GM12878 (cell line): Measurements from ENCODE around the gene STX16.

Experiments
- TF ChIP-seq, protein P1 (sequence below): IDR thresholded peaks from 2 replicates; pipeline ENCODE4 v1.6.1; 2012; ENCODE audit warnings: mild to moderate bottlenecking, low read depth, low read length
- TF ChIP-seq, protein P2 (sequence below), 3 experiments: IDR thresholded peaks in 2 of 3; conservative IDR thresholded peaks in 1 of 3; 2 replicates each; pipeline ENCODE4 v1.5.1; 2011; ENCODE audit warnings: low read depth in 3 of 3, low read length in 3 of 3, mild to moderate bottlenecking in 3 of 3, control low read depth in 2 of 3, moderate library complexity in 2 of 3, inconsistent platforms in 1 of 3, mixed read lengths in 1 of 3; ENCODE audit not compliant: control insufficient read depth in 2 of 3, insufficient read depth in 1 of 3; ENCODE audit errors: extremely low read depth in 1 of 3

DNA sequence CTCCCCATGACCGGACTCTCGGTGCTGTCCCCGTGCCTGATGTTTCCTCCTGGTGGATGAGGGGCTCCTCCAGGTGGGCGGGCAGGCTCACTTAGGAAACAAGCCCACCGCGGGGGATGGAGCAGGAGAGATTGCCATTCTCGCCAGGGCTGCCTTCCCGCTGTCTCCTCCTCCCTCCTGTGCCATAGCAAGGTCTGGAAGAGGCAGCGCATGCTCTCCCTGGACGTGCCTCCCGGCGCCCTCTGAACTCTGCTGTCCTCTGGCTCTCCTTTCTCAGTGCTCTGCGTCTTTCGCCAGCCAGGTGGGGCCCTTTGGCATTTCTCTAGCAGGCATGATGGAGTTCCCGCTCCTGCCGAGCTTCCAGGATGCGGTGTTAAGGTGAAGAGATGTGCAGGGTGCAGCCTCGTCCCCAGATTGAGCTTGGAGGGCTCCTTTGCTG is 24.1 kb downstream of the STX16 start:
- TF ChIP-seq, protein P1, sequence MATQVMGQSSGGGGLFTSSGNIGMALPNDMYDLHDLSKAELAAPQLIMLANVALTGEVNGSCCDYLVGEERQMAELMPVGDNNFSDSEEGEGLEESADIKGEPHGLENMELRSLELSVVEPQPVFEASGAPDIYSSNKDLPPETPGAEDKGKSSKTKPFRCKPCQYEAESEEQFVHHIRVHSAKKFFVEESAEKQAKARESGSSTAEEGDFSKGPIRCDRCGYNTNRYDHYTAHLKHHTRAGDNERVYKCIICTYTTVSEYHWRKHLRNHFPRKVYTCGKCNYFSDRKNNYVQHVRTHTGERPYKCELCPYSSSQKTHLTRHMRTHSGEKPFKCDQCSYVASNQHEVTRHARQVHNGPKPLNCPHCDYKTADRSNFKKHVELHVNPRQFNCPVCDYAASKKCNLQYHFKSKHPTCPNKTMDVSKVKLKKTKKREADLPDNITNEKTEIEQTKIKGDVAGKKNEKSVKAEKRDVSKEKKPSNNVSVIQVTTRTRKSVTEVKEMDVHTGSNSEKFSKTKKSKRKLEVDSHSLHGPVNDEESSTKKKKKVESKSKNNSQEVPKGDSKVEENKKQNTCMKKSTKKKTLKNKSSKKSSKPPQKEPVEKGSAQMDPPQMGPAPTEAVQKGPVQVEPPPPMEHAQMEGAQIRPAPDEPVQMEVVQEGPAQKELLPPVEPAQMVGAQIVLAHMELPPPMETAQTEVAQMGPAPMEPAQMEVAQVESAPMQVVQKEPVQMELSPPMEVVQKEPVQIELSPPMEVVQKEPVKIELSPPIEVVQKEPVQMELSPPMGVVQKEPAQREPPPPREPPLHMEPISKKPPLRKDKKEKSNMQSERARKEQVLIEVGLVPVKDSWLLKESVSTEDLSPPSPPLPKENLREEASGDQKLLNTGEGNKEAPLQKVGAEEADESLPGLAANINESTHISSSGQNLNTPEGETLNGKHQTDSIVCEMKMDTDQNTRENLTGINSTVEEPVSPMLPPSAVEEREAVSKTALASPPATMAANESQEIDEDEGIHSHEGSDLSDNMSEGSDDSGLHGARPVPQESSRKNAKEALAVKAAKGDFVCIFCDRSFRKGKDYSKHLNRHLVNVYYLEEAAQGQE: no peak
- TF ChIP-seq, protein P2, sequence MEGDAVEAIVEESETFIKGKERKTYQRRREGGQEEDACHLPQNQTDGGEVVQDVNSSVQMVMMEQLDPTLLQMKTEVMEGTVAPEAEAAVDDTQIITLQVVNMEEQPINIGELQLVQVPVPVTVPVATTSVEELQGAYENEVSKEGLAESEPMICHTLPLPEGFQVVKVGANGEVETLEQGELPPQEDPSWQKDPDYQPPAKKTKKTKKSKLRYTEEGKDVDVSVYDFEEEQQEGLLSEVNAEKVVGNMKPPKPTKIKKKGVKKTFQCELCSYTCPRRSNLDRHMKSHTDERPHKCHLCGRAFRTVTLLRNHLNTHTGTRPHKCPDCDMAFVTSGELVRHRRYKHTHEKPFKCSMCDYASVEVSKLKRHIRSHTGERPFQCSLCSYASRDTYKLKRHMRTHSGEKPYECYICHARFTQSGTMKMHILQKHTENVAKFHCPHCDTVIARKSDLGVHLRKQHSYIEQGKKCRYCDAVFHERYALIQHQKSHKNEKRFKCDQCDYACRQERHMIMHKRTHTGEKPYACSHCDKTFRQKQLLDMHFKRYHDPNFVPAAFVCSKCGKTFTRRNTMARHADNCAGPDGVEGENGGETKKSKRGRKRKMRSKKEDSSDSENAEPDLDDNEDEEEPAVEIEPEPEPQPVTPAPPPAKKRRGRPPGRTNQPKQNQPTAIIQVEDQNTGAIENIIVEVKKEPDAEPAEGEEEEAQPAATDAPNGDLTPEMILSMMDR (IDR thresholded peaks at IDR 0.05 in 2 of 3, conservative IDR thresholded peaks at IDR 0.05 in 1 of 3; ENCODE audit: control insufficient read depth in 2 of 3, extremely low read depth in 1 of 3, insufficient read depth in 1 of 3, low read depth in 3 of 3, low read length in 3 of 3): no peak
